Cortex of kidney (tissue), 1 donor: Measurements from ENCODE around the gene ZMPSTE24.

ENCODE experiments used
- DNase-seq: peaks from one replicate; lab custom pipeline; 2025; lab: John Stamatoyannopoulos, UW

The ZMPSTE24 gene

GRCh38 chr1:40264354-40264781, 6.3 kb downstream of the ZMPSTE24 start:
- DNase-seq: no peak

- DNase-seq: no peak
Observed at GRCh38 chr1:40265298-40265697, 7.3 kb downstream of the ZMPSTE24 start.

DNA sequence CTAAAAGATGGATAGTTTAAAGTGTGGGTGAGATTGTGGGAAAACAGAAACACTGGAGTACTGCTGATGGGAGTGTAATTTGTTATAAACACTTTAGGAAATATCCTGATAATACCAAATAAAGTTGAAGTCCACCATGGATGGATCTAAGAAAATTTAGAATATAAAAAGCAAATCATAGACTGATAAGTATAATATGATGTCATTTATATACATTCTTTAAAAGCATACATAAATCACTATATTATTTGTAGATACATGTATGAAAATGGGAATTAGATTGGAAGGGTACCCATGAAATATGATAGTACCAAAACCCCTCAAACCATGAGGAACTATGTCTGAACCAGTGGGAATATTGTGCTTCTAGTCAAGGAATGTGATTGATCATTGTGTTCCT, 7.9 kb downstream of the ZMPSTE24 start:
- no peak for DNase-seq

- no peak for DNase-seq
Observed at GRCh38 chr1:40266786-40267535, 8.9 kb downstream of the ZMPSTE24 start.

GRCh38 chr1:40267767-40268187, 9.7 kb downstream of the ZMPSTE24 start:
- no peak for DNase-seq

DNA sequence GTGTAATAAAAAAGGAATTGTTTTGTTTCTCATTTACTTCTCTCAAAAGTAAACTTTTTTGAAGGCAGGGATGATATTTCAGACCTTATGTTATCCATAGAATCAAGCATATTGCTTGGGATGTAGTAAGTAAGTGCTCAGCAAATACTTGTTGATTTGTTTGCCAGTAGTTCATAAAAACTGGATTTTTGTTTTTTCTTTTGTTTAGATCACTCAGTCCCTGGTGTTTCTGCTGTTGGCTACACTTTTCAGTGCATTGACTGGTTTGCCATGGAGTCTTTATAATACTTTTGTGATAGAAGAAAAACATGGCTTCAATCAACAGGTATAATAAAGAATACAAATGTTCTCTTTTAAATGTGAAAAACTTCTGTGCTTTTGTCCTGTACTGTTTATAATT, 10.2 kb downstream of the ZMPSTE24 start:
- no peak for DNase-seq

GRCh38 chr1:40270152-40270834, 12.3 kb downstream of the ZMPSTE24 start:
- DNase-seq: no peak

DNA sequence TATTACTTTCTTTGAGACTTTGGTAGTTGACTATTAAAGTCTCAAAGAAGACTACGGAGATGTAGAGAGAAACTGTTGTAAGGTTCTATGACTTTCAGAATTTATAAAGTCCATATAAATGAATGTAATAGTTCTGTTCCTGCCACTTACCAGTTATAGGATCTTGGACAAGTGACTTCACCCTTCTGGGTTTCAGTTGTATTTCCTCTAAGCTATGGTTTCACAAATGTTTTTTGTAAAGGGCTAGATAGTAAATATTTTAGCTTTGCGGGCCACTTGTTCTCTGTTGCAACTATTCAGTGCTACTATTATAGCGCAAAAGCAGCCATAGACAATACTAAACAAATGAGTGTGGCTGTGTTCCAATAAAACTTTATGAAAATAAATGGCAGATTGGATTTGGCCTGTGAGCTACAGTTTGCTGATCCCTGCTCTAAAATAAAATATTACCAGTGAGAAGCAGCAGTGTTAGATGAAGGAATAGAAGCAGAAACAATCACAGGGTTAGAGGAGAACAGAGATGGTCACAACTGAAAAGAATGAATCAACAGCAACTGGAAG, 14.7 kb downstream of the ZMPSTE24 start:
- no peak for DNase-seq

DNA sequence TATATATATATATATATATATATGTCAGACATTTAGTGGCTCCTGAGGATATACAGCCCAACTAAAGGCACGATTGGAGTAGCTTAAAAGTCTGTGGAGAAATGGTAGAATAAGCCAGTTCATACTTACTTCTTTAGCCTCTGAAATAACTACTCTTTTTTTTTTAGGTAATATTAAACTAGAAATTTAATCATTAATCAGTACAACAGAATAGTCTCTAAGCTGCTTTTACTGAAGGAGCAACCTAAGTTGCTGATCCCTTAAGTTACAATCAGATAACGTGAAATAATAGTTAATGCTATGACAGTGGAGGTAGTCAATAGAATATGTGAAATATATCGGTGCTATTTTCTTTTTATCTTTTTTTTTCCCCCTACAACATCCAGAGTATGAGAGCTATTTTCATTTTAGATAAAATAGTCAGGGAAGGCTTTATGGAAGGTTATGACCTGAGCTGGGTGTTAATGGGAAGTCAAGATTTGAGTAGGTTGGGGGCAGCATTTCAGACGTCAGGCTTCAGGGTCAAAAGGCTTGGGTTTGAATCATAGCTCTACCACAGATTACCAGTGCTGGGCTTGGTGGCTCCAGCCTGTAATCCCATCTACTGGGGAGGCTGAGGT, 15.6 kb downstream of the ZMPSTE24 start:
- DNase-seq: no peak

DNA sequence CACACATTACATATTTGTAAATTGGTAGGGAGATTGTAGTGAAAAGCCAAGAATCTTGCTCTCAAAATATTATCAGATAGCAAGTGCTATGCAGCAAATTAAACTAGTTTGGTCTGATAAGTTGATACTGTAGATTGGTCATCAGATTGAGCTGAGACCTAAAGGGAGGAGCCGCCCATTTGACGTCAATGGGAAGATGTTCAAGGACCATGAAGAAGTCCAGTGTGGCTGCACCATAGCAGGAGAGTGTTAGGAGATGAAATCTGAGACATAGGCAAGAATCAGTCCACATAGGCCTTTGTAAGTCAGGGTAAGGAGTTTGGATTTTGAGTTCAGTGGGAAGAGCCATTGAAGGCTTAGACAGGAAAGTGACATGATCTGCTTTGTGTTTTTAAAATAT, 16.3 kb downstream of the ZMPSTE24 start:
- DNase-seq: no peak

- no peak for DNase-seq
Observed at GRCh38 chr1:40276122-40276521, 18.1 kb downstream of the ZMPSTE24 start.

DNA sequence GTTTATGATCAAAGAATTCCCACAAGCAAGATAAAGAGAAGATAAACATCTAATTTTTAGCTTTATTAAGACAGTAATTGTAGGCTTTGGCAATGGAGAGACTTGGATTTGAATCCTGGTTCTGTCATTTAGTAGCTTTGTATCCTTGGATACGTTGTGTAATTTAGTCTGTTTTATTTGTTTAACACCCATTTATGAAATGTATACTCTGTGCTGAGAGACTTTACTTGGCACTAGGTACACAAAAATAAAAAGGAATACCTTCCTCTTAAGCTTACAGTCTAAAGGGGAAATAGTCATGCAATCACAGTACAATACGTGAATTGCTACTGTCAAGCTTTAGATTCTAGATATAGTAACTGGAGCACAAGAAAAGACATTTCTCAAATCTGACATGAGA, 23.8 kb downstream of the ZMPSTE24 start:
- DNase-seq: no peak

DNA sequence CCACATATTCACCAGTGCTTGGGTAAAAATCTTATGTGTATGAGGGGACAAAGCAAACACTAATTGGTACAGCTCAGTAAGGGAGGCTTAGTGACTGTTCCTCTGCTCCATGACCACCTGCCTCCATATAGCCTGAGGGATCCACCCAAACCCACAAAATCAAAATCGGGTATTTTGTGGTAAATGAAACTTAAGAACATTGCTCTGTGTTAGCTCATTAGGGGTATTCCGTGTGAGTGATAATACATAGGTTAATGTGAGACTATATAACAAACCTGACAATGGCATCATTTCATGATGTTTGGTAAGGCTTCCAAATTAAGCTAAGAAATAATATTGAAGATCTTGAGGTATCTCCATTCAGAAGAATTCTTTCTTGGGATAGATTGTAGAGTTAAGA, 33.3 kb downstream of the ZMPSTE24 start:
- DNase-seq: no peak

DNA sequence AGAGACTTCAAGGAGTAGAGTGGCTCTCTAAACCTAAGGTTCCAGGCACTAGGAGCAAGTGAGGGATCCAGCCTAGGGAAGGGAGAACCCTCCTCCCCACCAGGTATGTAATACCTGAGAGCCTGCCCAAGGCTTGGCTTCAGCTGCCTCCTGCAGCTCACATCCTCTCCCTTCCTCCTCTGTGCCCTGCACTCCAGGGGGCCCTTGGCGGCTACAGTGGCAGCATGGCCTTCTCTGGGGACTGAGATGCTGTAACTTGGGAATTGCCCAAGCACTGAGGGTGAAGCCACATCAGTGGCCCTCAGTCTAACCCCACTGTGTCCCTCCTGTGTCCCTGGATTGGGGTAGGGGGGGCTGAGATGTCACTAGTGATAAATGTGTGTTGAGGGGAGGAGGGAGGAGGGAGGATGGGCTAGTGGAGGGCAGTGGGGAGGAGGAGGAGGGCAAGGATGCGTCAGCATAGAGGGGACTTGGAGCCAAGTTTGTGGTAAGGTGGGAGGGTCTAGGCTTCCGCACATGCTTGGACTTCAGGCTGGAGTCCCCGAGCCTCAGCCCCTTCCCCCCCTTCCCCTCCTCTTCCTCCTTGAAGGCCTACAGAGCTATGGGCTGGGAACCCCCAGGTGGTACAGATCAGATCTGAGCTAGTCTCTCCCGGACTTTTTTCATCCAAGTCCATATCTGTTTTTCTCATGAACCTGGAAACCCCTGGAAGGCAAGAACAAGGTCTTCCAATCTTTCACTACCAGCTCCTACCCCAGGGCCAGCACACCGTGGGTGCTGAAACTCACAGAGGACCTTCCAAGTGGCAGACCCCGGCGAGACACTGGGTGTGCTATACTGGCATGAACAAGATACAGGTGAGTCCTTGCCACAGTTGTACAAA, 41.6 kb downstream of the ZMPSTE24 start:
- no peak for DNase-seq

DNA sequence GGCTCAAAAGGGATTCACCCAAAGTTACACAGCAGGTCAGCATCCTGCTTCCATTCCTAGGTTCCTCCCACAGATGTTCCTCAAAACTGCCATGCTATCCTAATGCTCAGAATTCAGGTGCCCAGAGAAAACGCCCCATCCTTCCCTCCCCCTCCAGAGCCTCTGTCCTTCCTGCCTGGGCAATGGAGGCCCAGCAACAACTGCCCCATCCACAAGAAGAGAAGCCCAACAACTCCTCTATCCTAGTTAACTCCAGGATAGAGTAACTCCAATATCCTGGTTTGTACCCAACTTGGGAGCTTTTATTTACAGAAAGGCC, 42.2 kb downstream of the ZMPSTE24 start:
- no peak for DNase-seq

- DNase-seq: no peak
Observed at GRCh38 chr1:40300651-40301050, 42.6 kb downstream of the ZMPSTE24 start.

GRCh38 chr1:40301066-40301465, 43.0 kb downstream of the ZMPSTE24 start:
- DNase-seq: no peak

GRCh38 chr1:40301541-40302299, 43.7 kb downstream of the ZMPSTE24 start:
- no peak for DNase-seq

DNA sequence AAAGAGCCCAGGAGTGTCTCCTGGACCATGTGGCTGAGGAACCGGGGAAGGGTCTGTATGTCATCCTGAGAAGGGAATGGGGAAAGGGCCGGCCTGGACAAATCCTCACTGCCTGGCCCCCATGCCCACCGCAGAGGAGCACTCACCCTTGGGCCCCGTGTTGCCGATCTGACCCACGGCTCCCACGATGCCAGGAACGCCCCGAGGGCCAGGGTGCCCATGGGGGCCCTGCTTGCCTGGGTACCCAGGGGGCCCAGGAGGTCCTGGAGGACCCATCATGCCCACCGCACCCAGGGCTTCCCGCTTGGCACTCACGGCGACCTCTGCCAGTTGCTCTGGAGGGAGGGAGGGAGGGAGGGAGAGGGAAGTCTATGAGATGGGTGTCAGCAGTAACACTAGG, 44.4 kb downstream of the ZMPSTE24 start:
- no peak for DNase-seq

GRCh38 chr1:40303051-40303771, 45.2 kb downstream of the ZMPSTE24 start:
- no peak for DNase-seq

DNA sequence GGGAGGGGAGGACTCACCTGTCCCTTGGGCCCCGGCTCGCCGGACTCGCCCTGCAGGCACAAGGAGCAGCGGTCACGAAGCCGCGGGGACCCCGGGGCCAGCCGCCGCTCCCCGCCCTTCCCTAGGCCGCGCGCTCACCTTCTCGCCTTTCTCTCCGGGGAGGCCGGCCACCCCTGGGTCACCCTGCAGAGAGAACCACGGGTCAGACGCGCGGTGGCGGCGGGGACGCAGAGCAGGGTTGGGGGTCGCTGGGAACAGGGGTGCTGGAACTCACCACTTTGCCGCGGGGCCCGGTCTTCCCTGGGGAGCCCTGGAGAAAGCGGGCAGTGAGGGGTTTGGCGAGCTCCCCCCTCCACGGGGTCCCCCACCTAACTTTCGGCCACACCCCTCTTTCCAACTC, 45.8 kb downstream of the ZMPSTE24 start:
- no peak for DNase-seq
